ENCODE data around the gene CRLF1.
A peak's percentile ranks its signal among the peaks of the same experiment; 100 is the strongest.

- TF ChIP-seq SRF (IDR thresholded peaks at IDR 0.05; ENCODE audit: low read depth, low read length) (peak; percentile 55), CTCF (IDR thresholded peaks at IDR 0.05; ENCODE audit: control extremely low read depth in 1 of 3, insufficient read depth in 1 of 3, low read depth in 1 of 3, low read length in 3 of 3) (peak in 1 of 3 experiments; percentile 15; a peak in 1 of 4 replicates), POLR2AphosphoS5 (IDR thresholded peaks at IDR 0.05; ENCODE audit: low read depth, low read length) (peak; percentile 84), YY1 (IDR thresholded peaks at IDR 0.05; ENCODE audit: low read depth, low read length) (peak; percentile 100), BCL11A (IDR thresholded peaks at IDR 0.05; ENCODE audit: low read depth in 2 of 2, low read length in 2 of 2) (no peak), CREB1 (IDR thresholded peaks at IDR 0.05) (peak; percentile 99), TAF1 (IDR thresholded peaks at IDR 0.05; ENCODE audit: low read depth, low read length) (peak; percentile 97), PHF8 (conservative IDR thresholded peaks at IDR 0.05; ENCODE audit: low read depth, low read length) (peak; percentile 93), EP300 (IDR thresholded peaks at IDR 0.05; ENCODE audit: borderline replicate concordance in 1 of 2, low read depth in 2 of 2, low read length in 2 of 2) (no peak), CEBPB (IDR thresholded peaks at IDR 0.05; ENCODE audit: low read depth, low read length) (peak; percentile 52)
Measured at GRCh38 chr19:18571564-18572344, 34.8 kb downstream of the CRLF1 start, which contains the start of gene UBA52.

All from H1 (cell line).